NCI-H460 (cell line): ENCODE measurements around the gene KIAA1217. TPM values are rescaled to one million over a fixed set of nuclear protein-coding genes. Genes with fewer than 3 reads are reported as not detected.

ENCODE experiments used
- DNase-seq: peaks from one replicate; pipeline ENCODE4 v3.0.0-alpha.2; 2016; ENCODE audit warnings: low read depth; ENCODE audit errors: extremely low read depth
- total RNA-seq: library from RNA; depleted of rRNA; stranded (reverse); fragments of >200 nt; shearing (Covaris generic); gene quantifications from 2 replicates; pipeline ENCODE4 v1.2.3, GENCODE V29; 2014

KIAA1217 gene
- total RNA-seq, 1 experiment from 2014 or later, result 3.5 TPM

GRCh38 chr10:24524314-24524713, 315.4 kb downstream of the KIAA1217 start:
- DNase-seq, result no peak

GRCh38 chr10:24526085-24526649, 317.2 kb downstream of the KIAA1217 start:
- no peak for DNase-seq

- DNase-seq, result no peak
Measured at GRCh38 chr10:24528946-24529345, 320.0 kb downstream of the KIAA1217 start.

- no peak for DNase-seq
Measured at GRCh38 chr10:24531439-24531838, 322.5 kb downstream of the KIAA1217 start.

GRCh38 chr10:24533981-24534380, 325.0 kb downstream of the KIAA1217 start:
- no peak for DNase-seq

GRCh38 chr10:24536636-24537035, 327.7 kb downstream of the KIAA1217 start:
- no peak for DNase-seq

GRCh38 chr10:24541239-24541753, 332.4 kb downstream of the KIAA1217 start:
- DNase-seq, result no peak

GRCh38 chr10:24542314-24543270, 333.7 kb downstream of the KIAA1217 start:
- no peak for DNase-seq

- no peak for DNase-seq
Measured at GRCh38 chr10:24544776-24545175, 335.8 kb downstream of the KIAA1217 start.

- no peak for DNase-seq
Measured at GRCh38 chr10:24545585-24545984, 336.6 kb downstream of the KIAA1217 start.

GRCh38 chr10:24550680-24551079, 341.7 kb downstream of the KIAA1217 start:
- no peak for DNase-seq

GRCh38 chr10:24551161-24551560, 342.2 kb downstream of the KIAA1217 start:
- no peak for DNase-seq

GRCh38 chr10:24552346-24553016, 343.5 kb downstream of the KIAA1217 start:
- DNase-seq, result peak; percentile 11

GRCh38 chr10:24553051-24553612, 344.2 kb downstream of the KIAA1217 start:
- no peak for DNase-seq

- DNase-seq, result no peak
Measured at GRCh38 chr10:24554036-24554435, 345.1 kb downstream of the KIAA1217 start.

- DNase-seq, result no peak
Measured at GRCh38 chr10:24556126-24556749, 347.3 kb downstream of the KIAA1217 start.

GRCh38 chr10:24556750-24557742, 348.1 kb downstream of the KIAA1217 start:
- peak; percentile 63 for DNase-seq

- DNase-seq, result no peak
Measured at GRCh38 chr10:24561453-24561852, 352.5 kb downstream of the KIAA1217 start.

GRCh38 chr10:24568042-24568441, 359.1 kb downstream of the KIAA1217 start:
- no peak for DNase-seq
